NCI-H446 treated with DMSO at 0.1 percent for 48 hours (cell line): Measurements from ENCODE around the gene CSF2RB.

ENCODE experiments used
- DNase-seq: peaks from one replicate; lab custom pipeline; 2025; lab: John Stamatoyannopoulos, UW

Gene CSF2RB

DNA sequence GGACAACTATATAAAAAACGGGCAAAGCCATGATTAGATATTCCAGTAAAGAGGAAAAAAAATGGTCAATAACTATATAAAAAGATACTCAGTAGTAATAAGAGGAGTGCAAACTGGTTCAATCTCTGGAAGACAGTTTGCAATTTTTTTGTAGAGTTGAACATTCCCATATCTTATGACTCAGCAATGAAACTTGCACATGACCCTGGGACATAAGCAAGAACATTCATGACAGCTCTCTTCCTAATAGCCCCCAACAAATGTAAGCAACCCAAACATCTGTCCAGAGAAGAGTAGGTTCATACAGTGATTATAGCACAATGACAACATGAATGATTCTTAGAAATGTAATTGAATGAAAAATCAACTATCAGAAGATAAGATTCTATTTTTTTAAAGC lies 21.8 kb upstream of the CSF2RB start:
- DNase-seq: no peak

DNA sequence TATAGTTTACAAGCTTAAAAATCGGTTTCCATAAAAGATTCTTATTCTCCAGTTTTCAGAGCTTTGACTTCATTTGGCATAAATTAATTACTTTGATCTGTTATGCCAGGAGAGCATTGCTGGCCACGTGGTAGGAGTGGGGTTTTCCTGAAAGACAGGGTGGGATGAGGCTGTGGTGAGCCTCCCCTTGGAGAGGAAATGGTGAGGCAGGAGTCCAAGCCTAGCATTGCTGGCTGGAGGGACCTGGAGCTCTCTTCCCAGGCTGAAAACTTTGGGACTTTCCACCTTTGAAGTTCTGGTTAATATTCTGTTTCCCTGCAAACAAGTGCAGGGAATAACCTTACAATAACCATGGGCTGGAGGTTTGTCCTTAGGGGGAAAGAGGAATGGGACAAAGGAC lies 21.1 kb upstream of the CSF2RB start:
- no peak for DNase-seq

DNA sequence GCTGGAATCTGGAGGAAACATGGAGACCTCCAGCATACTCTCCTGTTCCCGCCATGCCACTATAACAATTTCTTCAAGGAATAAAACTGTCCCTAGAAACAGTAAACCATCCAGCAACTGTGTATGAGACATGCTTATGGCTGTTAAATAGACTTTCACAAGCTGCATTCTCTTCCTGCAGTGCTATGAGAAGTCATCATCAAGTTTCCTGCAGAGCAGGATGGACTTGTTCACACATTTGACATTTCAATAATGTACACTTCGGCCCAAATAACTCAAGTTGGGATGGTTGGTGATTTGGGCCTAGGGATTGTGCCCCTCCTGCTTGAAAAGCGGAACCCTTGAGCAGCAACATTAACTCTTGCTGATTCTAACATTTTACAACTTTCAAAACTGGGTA lies 20.2 kb upstream of the CSF2RB start:
- no peak for DNase-seq

DNA sequence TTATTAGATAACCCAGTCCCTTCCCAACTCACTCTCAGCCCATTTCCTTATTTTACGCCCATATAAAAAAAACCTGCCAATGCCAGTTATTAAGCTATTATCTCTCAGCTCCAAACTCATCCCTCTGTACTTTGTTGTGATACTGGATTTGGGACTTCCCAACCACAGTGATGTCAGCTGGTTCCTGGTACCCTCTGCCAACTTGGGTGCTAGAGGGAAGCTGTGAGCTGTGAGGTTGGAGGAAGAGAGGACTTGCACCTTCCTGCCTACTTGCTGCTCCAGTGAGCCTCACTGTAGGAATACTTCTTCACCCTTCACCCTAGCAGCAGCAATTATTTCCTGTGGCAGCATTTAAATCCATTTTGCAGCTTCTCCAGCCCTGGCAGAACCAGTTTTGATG lies 19.2 kb upstream of the CSF2RB start:
- no peak for DNase-seq

DNA sequence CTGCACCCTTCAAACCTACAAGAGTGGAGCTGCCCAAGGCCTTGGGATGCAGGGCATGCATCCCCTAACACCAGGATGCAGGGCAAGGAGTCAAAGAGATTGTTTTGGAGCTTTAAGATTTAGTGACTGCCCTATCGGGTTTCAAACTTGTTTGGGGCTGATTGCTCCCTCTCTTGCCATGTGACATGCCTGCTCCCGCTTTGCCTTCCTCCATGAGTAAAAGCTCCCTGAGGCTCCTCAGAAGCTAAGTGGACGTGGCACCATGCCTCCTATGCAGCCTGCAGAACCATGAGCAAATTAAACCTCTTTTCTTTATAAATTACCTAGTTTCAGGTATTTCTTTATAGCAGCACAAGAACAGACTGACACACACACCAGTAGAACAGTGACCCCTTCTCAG lies 15.8 kb upstream of the CSF2RB start:
- DNase-seq: no peak

DNA sequence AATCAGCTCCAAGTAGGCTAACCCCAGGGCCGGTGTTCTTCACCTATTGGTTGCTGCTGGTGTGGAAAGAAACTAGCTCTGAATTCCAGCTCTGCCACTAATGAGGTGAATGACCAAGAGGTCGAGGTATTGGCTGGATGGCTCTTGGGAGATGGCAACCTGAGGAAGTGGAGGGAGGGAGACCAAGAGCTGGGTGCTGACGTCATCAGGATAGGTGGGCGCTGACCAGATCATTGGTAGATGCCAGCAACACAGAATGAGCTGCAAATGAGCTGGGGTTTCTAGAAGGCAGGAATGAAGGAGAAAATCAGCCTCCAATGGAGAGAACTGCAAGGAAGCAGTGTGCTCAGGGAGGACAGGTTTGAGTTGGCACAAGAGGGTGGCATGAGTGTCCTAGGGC lies 14.7 kb upstream of the CSF2RB start:
- no peak for DNase-seq

DNA sequence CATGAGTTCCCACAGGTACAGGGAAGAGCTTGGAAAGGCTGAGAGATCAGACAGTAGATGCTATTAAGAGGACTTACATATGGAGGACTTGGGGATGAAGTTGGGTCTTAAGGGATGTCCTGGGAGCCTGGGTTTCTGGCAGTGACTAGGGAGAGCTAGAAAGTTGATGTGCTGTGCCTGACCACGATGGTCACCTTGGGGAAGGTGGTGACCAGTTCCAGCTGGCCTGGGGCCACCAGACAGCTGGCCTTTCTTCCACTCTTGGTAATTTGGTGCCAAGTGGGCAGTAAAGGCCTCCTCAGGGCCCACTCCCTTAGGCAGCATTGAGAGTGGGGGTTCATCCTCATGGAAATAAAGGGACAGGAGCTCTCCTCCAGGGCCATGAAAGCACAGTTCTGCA lies 13.9 kb upstream of the CSF2RB start:
- DNase-seq: no peak

DNA sequence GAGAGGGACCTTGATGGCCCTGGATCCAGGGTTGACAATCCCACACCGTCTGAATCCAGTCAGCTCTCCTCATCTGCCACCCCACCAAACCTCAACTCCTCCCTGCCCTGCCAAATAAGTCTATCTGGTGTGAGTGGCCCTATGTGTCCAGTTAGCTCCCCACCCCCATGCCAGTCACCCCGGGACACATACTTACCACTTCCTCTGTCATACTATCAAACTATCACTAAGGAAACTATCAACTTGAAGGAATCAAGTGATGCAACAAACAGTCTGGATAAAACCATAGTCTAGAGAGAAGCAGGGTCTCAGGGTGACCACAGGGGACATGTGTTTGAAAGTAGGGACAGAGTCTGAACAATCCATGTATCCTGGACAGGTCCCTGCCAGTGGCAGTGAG lies 13.2 kb upstream of the CSF2RB start:
- DNase-seq: no peak

DNA sequence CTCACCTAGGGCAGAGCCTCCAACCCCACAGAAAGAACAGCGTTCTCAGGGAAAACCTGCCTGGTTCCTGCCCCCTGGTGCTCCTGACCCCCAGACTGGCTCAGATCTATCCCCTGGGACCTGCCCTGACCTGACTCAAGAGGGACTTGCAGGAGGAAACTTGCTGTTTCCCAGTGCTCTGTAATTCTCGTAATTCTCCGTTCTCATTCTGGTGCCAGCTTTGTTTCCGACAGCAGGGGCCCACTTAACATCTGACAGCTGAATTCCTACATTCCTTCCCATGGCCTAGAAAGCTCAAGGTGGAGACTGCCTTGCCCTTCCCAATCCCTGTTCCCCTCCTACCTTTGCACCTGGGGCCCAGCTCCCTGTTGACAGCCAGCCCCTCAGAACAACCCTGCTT lies 12.5 kb upstream of the CSF2RB start:
- DNase-seq: no peak

DNA sequence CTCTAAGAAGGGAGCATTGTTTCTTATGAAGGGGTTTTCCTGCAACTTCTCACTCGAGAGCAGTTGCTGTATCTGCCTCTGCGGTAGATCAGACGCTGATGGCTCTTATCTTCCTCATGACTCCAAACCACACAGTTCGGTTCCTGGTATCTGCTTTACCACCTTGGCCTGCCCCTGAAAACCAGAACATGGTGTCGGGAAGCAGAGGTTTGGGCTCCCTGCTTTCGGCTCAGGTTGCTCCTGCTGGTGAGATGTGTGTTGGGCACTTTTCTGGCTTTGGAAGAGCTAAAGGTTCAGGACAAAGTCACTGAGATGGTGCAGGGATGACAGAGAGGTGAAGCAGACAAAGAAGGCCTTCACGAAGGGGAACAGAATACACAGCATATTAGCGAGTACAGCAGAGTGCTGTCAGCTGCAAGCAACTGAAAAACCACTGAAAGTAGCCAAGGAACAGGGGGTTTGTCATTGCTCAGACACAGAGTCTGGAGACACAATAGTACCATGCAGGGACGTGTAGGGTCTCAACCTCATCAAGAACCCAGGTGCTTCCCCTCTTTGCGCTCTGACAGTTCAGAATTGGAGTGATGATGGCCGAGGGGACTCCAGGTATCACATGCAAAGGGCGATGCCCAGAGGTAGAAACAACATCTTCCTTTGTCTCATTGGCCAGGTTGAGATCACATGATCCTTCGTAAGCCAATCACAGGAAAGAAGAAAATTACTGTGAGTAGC lies 11.9 kb upstream of the CSF2RB start:
- DNase-seq: no peak

DNA sequence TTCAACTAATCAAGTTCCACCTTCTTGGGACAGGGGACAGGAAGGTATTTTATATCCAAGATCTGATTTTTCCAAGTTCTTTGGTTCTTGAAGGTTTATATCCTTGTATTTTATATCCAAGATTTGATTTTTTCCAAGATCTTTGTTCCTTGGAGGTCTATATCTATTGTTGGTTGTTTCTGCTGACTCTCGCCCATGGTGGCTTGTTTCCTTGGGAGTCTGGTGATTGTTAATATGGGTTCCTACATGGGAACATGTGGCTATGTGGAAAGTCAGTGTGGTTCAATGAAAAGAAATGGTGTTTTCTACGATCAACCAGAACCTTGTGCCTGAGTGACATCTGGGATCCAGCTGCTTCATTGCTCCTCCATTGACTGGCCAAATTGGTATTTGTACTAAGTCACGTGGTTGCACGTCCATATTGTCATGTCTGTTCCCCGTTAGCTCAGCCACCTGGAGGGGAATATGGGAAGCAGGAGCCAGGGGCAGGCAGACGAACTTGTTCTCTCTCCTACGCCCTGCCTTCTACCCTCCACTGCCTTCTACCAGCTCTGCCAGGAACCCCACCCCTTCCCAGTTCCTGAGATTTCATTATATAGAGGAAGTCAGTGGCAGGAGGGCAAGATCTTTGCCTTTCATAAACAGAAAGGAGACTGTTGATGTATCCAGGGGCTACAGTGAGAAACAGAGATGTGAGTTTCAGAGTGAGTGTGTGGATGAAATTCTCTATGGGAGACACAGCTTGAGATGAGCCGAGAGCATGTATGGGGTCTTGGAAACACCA lies 11.1 kb upstream of the CSF2RB start:
- no peak for DNase-seq

DNA sequence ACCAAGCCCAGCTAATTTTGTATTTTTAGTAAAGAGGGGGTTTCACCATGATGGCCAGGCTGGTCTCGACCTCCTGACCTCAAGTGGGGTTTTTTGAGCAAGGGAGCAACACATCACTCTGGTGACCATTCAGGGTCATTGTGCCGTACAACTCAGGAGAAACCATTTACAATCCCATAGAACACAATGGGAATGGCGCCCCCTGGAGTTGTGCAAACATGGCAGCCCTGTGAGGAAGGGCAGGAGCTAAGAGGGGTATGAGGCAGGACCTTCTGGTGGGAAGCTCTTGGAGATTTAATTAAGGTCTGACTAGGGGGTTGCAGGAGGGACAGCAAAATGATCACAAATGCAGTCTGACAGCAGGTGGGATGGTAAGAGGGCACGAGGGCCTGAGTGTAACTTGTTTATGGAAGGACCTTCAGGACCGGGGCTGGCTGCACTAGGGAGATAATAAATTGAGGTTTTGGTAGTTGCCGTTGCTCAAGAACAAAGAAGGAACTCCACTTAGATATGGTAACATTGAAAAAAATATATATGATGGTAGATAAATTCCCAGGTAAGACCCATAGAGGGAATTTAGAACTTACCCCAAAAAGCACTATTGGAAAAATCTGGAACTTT lies 9.1 kb upstream of the CSF2RB start:
- no peak for DNase-seq

DNA sequence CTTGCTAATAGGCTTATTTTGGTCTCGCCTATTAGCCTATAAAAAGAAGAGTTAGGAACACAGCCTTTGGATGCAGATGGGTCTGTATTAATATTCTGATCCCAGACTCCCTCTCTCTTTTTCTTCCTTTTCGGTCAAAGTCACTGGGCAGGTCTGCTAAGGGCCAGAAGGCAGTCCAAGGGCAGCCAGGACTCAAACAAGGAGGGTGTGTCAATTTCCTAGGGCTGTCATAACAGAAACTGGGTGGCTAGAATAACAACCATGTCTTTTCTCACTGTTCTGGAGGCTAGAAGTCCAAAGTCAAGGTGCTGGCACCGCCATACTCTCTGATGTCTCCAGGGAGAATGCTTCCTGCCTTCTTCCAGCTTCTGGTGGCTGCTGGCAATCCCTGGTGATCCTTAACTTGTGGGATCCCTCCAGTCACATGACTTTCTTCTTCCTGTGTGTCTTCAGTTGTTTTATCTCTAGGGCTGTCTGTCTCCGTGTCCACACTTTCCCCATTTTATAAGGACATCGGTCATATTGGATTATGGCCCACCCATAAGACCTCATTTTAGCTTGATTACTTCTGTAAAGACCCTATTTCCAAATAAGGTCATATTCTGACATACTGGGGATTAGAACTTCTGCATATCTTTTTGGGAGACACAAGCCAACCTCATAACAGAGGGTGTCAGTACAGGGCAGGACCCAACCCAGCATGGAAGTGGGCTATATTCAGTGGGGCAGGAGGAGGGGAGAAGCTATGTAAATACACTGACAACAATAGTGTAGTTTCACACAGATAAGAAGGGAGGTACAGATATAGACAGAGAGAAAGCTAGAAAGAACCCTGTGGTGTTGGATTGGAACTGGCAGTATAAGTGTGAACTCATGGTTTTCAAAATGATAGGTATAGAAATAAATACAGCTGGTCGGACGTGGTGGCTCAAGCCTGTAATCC lies 5.9 kb upstream of the CSF2RB start:
- no peak for DNase-seq

DNA sequence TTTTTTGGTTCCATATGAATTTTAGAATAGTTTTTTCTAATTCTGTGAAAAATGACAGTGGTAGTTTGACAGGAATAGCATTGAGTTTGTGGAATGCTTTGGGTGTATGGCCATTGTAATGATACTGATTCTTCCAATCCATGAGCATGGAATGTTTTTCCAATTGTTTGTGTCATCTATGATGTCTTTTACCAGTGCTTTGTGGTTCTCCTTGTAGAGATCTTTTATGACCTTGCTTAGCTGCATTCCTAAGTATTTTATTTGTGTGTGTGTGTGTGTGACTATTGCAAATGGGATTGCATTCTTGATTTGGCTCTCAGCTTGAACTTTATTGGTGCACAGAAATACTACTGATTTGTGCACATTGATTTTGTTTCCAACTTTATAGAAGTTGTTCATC lies 3.0 kb upstream of the CSF2RB start:
- DNase-seq: no peak

DNA sequence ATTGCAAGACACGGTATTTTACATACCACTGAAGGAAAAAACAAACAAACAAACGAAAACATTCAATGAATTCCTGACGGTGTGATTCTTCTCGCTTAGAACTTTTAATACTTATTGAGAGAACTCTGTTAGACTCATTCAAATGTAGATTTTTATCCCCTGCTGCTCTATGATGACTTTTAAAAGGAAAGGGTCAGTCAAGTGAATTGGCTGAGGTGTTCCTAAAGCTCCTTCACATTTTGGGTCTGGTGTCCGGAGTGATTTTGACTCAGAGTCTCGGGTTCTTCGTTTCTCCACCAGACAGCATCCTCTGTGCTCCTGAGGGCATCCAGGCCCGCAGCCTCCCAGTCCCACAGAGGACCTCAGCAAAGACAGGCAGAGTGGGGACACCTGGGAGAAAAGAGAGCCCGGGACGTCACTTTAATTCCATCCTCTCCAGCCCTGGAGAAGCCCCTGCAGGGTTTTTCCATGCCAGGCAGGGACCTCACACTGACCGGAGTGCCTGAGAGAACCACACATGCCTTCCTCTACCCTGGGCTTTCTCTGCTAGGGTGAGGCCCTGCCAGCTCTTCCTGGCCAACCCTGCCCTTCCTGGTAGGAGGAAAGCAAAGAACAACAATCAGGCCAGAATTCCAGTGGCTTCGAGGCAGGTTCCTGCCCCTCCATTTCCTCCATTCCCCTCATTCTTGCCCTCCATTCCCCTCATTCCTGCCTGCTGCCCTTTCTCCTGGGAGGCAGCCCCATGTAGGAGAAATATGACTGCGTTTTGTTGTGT lies 1.4 kb upstream of the CSF2RB start:
- no peak for DNase-seq

DNA sequence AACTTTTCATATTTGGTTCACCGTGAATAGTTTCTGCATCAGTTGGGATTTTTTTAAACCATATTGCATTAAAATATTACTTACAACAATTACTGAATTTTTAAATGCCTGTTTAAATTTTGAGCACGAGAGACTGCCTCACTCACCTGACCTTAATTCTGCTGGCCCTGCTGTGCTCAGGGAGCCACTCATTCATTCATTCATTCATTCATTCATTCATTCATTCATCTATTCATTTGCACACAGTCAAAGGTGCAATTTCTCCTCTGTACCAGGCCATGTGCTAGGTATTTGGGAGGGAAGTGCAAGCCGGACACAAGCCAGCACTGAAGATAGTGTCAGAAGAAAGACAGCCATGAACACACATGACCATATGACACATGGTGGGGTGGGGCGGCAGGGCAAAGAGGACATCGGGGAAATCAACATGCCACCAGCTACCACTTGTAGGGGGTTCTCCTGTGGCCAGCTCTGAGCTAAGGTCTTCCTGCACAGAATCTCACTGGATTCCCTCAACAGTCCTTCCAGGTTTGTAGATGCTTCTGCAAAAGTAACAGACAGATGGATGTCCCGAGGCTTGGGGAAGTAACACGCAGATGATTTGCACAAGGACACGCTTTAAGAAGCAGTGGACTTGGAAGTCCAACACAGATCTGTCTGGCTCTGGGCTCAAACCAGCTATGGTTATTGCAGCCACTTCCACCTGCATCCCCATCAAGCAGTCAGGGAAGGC lies 568 bp upstream of the CSF2RB start:
- no peak for DNase-seq

DNA sequence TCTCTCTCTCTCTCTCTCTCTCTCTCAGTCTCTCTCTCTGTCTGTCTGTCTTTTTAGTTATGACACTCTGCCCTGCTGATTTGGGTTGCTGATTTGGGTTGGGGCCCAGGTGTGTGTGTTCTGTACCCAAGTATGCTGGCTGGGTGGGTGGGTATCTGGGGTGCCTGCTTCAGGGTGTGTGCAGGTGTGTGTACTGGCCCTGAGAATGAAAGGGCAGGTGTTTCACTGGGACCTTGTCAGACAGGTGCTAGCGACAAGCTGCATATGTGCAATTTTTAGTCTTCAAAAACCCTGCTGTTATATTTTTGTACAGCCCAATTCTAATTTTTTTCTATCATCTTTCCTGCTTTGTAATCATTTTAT lies 943 bp downstream of the CSF2RB start:
- no peak for DNase-seq

DNA sequence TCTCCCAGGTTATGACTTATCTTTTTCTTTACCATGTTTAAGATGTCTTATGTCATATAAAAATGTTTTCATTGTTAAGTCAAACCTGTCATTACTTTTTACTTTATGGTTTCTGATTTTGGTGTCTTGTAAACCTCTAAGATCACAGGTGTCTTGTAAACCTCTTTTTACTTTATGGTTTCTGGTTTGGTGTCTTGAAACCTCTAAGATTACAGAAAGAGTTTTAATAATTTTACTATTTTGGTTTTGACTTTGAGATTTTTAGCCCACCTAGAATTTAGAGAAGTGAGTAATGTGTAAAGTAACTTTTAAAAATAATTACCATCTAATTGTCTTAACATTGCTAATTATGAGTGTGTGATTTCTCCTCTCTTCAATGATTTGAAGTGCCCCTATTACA lies 2.6 kb downstream of the CSF2RB start:
- no peak for DNase-seq

DNA sequence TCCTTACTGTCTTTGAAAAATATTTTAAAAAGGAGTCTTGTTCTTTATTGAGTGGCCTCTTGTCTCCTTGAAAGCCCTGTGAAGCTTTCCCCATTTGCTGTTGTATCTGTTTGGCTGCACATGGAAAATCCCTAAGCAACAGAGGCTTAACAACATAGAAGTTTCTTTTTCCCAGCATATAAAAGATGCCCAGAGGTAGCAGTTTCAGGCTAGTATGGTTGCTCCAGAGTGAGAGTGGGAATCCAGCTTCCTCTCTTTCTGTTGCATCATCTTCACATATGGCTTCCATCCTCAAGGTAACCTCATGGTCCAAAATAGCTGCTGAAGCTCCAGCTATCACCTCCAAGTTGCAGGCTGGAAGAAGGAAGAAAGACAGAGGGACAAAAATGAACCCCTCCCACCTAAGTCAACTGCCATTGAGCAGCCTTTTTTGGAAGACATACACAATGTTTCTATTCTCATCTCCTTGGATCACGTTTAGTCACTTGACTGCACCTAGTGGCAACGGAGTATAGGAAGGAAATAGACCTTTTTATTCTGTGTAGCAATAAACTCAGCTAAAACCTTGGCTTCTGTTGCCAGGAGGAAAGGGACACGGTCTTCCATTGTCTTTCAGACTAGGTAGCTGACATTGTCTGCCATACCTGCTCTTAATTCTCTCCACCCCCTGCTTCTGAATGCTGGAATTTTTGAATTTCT lies 5.3 kb downstream of the CSF2RB start:
- DNase-seq: no peak
